Stimulated activated naive CD8-positive, alpha-beta T cell treated with anti-CD3 and anti-CD28 coated beads, Interleukin-15, Interleukin-2, amounts not matched to agents 100 ng/mL and 50 ng/mL, for 24 hours (primary cell): ENCODE data around the gene CIAO3.

Source experiments
- H3K27ac Mint-ChIP-seq: one replicate; pipeline ENCODE4 v1.8.0; 2021; ENCODE audit warnings: mild to moderate bottlenecking, mixed read lengths
- H3K27me3 Mint-ChIP-seq: one replicate; pipeline ENCODE4 v1.8.0; 2021; ENCODE audit warnings: mixed read lengths
- H3K36me3 Mint-ChIP-seq: one replicate; pipeline ENCODE4 v1.8.0; 2021; ENCODE audit warnings: low read depth, mixed read lengths
- H3K4me1 Mint-ChIP-seq: one replicate; pipeline ENCODE4 v1.8.0; 2021; ENCODE audit warnings: low read depth, mixed read lengths
- H3K4me3 Mint-ChIP-seq: one replicate; pipeline ENCODE4 v1.8.0; 2021; ENCODE audit warnings: mild to moderate bottlenecking, mixed read lengths
- H3K9me3 Mint-ChIP-seq: one replicate; pipeline ENCODE4 v1.8.0; 2021; ENCODE audit warnings: mixed read lengths

The CIAO3 gene

GRCh38 chr16:740764-741505, at the start of gene CIAO3:
TSS of gene CIAO3 (minus strand) at chr16:740997. CDS start at chr16:740985, 12 bp downstream.
- H3K4me3 Mint-ChIP-seq: peak within 1 kb of the TSS; percentile 81
- H3K4me1 Mint-ChIP-seq: peaks cover 22% of the 10 kb centered on the region
- H3K27ac Mint-ChIP-seq: peak within 1 kb of the TSS; percentile 74
- peaks cover 10% of the 10 kb centered on the region for H3K36me3 Mint-ChIP-seq
- H3K9me3 Mint-ChIP-seq: no peaks in the 10 kb centered on the region
- H3K27me3 Mint-ChIP-seq: no peaks in the 10 kb centered on the region

GRCh38 chr16:790086-790485, 49.3 kb upstream of the CIAO3 start:
- Mint-ChIP-seq H3K36me3 (peaks cover 10% of the 10 kb centered on the region), H3K4me3 (peak overlapping the region; percentile 62), H3K27me3 (no peaks in the 10 kb centered on the region), H3K4me1 (peaks cover 7% of the 10 kb centered on the region), H3K27ac (no peak overlapping the region), H3K9me3 (no peaks in the 10 kb centered on the region)

- no peak overlapping the region for H3K27ac Mint-ChIP-seq
- H3K4me3 Mint-ChIP-seq: peak overlapping the region; percentile 62
- peaks cover 7% of the 10 kb centered on the region for H3K4me1 Mint-ChIP-seq
- no peaks in the 10 kb centered on the region for H3K27me3 Mint-ChIP-seq
- peaks cover 10% of the 10 kb centered on the region for H3K36me3 Mint-ChIP-seq
- no peaks in the 10 kb centered on the region for H3K9me3 Mint-ChIP-seq
These were observed 48.5 kb upstream of the CIAO3 start for GRCh38 chr16:789191-789850.

GRCh38 chr16:788399-789126, 47.8 kb upstream of the CIAO3 start, which contains the start of gene CHTF18:
TSS of gene CHTF18 (plus strand) at chr16:788620. CDS start at chr16:788685, 65 bp downstream.
- Mint-ChIP-seq H3K4me1 (peaks cover 7% of the 10 kb centered on the region), H3K27me3 (no peaks in the 10 kb centered on the region), H3K36me3 (peaks cover 10% of the 10 kb centered on the region), H3K4me3 (peak within 1 kb of the TSS; percentile 88), H3K9me3 (no peaks in the 10 kb centered on the region), H3K27ac (peak within 1 kb of the TSS; percentile 83)

GRCh38 chr16:787978-788398, 47.2 kb upstream of the CIAO3 start, which contains the start of gene RPUSD1:
TSS of gene RPUSD1 (minus strand) at chr16:788381. CDS start at chr16:787737, 644 bp downstream.
- Mint-ChIP-seq H3K4me3 (peak within 1 kb of the TSS; percentile 88), H3K27ac (peak within 1 kb of the TSS; percentile 83), H3K36me3 (peaks cover 10% of the 10 kb centered on the region), H3K4me1 (peaks cover 7% of the 10 kb centered on the region), H3K27me3 (no peaks in the 10 kb centered on the region), H3K9me3 (no peaks in the 10 kb centered on the region)

- no peaks in the 10 kb centered on the region for H3K27me3 Mint-ChIP-seq
- H3K9me3 Mint-ChIP-seq: no peaks in the 10 kb centered on the region
- H3K36me3 Mint-ChIP-seq: peaks cover 10% of the 10 kb centered on the region
- H3K27ac Mint-ChIP-seq: peak overlapping the region; percentile 83
- peaks cover 7% of the 10 kb centered on the region for H3K4me1 Mint-ChIP-seq
- H3K4me3 Mint-ChIP-seq: peak overlapping the region; percentile 88
These were observed 46.6 kb upstream of the CIAO3 start for GRCh38 chr16:787321-787966.

- no peaks in the 10 kb centered on the region for H3K27me3 Mint-ChIP-seq
- no peaks in the 10 kb centered on the region for H3K9me3 Mint-ChIP-seq
- peaks cover 3% of the 10 kb centered on the region for H3K4me1 Mint-ChIP-seq
- H3K36me3 Mint-ChIP-seq: no peaks in the 10 kb centered on the region
- peak overlapping the region; percentile 47 for H3K4me3 Mint-ChIP-seq
- H3K27ac Mint-ChIP-seq: no peak overlapping the region
These were observed 45.1 kb upstream of the CIAO3 start for GRCh38 chr16:785563-786535.

- Mint-ChIP-seq H3K27ac (no peak overlapping the region), H3K4me3 (no peak overlapping the region), H3K27me3 (no peaks in the 10 kb centered on the region), H3K36me3 (no peaks in the 10 kb centered on the region), H3K4me1 (peaks cover 3% of the 10 kb centered on the region), H3K9me3 (no peaks in the 10 kb centered on the region)
These were observed 43.6 kb upstream of the CIAO3 start for GRCh38 chr16:784431-784830.

- H3K4me1 Mint-ChIP-seq: peaks cover 3% of the 10 kb centered on the region
- no peaks in the 10 kb centered on the region for H3K9me3 Mint-ChIP-seq
- H3K36me3 Mint-ChIP-seq: no peaks in the 10 kb centered on the region
- no peak overlapping the region for H3K27ac Mint-ChIP-seq
- H3K4me3 Mint-ChIP-seq: no peak overlapping the region
- no peaks in the 10 kb centered on the region for H3K27me3 Mint-ChIP-seq
These were observed 42.8 kb upstream of the CIAO3 start for GRCh38 chr16:783404-784161.

- no peaks in the 10 kb centered on the region for H3K9me3 Mint-ChIP-seq
- peaks cover 3% of the 10 kb centered on the region for H3K4me1 Mint-ChIP-seq
- H3K36me3 Mint-ChIP-seq: no peaks in the 10 kb centered on the region
- H3K4me3 Mint-ChIP-seq: no peak overlapping the region
- peaks cover under 1% of the 10 kb centered on the region for H3K27me3 Mint-ChIP-seq
- no peak overlapping the region for H3K27ac Mint-ChIP-seq
These were observed 42.1 kb upstream of the CIAO3 start for GRCh38 chr16:782766-783403.

- no peak overlapping the region for H3K27ac Mint-ChIP-seq
- no peaks in the 10 kb centered on the region for H3K36me3 Mint-ChIP-seq
- peaks cover 5% of the 10 kb centered on the region for H3K27me3 Mint-ChIP-seq
- H3K4me3 Mint-ChIP-seq: no peak overlapping the region
- no peaks in the 10 kb centered on the region for H3K9me3 Mint-ChIP-seq
- peaks cover 3% of the 10 kb centered on the region for H3K4me1 Mint-ChIP-seq
These were observed 41.5 kb upstream of the CIAO3 start for GRCh38 chr16:782258-782657.

- Mint-ChIP-seq H3K27ac (no peak overlapping the region), H3K4me1 (peaks cover 2% of the 10 kb centered on the region), H3K9me3 (no peaks in the 10 kb centered on the region), H3K36me3 (no peaks in the 10 kb centered on the region), H3K27me3 (peaks cover 5% of the 10 kb centered on the region), H3K4me3 (no peak overlapping the region)
These were observed 40.7 kb upstream of the CIAO3 start for GRCh38 chr16:781346-782010.
